GM12878 (cell line): ENCODE measurements around the gene TDRD10. TPM values are rescaled to one million over a fixed set of nuclear protein-coding genes. Genes with fewer than 3 reads are reported as not detected.

Experiments used
- ESRRA ChIP-seq: IDR thresholded peaks from 2 replicates; pipeline ENCODE4 v1.6.1; 2012; ENCODE audit warnings: mild to moderate bottlenecking, low read length, improper control_type of control experiment
- IKZF2 ChIP-seq, 2 experiments: fragments of 450-650 bp; IDR thresholded peaks; 2 replicates each; pipeline ENCODE4 v1.6.1; 2017; ENCODE audit warnings: mild to moderate bottlenecking in 2 of 2, moderate library complexity in 2 of 2
- MTA2 ChIP-seq: fragments of 450-650 bp; IDR thresholded peaks from 2 replicates; pipeline ENCODE4 v1.6.1; 2016; ENCODE audit warnings: low read depth, mild to moderate bottlenecking, moderate library complexity
- NFYB ChIP-seq: IDR thresholded peaks from 2 replicates; pipeline ENCODE4 v1.6.1; 2011; ENCODE audit warnings: low read depth, mild to moderate bottlenecking, low read length, improper control_type of control experiment, moderate library complexity; ENCODE audit not compliant: insufficient read depth
- PAX8 ChIP-seq: fragments of 450-650 bp; IDR thresholded peaks from 2 replicates; pipeline ENCODE4 v1.6.1; 2017; ENCODE audit warnings: mild to moderate bottlenecking, moderate library complexity
- POU2F2 ChIP-seq: IDR thresholded peaks from 3 replicates; pipeline ENCODE4 v1.6.1; 2011; ENCODE audit warnings: low read depth, mild to moderate bottlenecking, low read length, borderline replicate concordance
- RB1 ChIP-seq: fragments of 450-650 bp; formaldehyde crosslinking; IDR thresholded peaks from 2 replicates; pipeline ENCODE4 v1.6.1; 2017; ENCODE audit warnings: mild to moderate bottlenecking, borderline replicate concordance
- SRF ChIP-seq, 2 experiments: IDR thresholded peaks; 2 replicates each; pipeline ENCODE4 v1.6.1; 2011; ENCODE audit warnings: low read depth in 2 of 2, low read length in 2 of 2, mild to moderate bottlenecking in 1 of 2, moderate library complexity in 1 of 2
- TAF1 ChIP-seq: IDR thresholded peaks from 2 replicates; pipeline ENCODE4 v1.6.1; 2011; ENCODE audit warnings: mild to moderate bottlenecking, low read depth, low read length, borderline replicate concordance
- TCF3 ChIP-seq: IDR thresholded peaks from 2 replicates; pipeline ENCODE4 v1.6.1; 2012; ENCODE audit warnings: low read depth, mild to moderate bottlenecking, low read length, borderline replicate concordance; ENCODE audit not compliant: insufficient read depth
- WRNIP1 ChIP-seq: IDR thresholded peaks from 2 replicates; pipeline ENCODE4 v1.6.1; 2011; ENCODE audit warnings: low read depth, low read length, improper control_type of control experiment, borderline replicate concordance
- ZNF217 ChIP-seq: fragments of 450-650 bp; IDR thresholded peaks from 2 replicates; pipeline ENCODE4 v1.6.1; 2017; ENCODE audit warnings: antibody characterized with exemption, mild to moderate bottlenecking
- ZSCAN29 ChIP-seq: fragments of 450-650 bp; IDR thresholded peaks from 2 replicates; pipeline ENCODE4 v1.6.1; 2017; ENCODE audit warnings: mild to moderate bottlenecking, moderate library complexity
- ZZZ3 ChIP-seq: IDR thresholded peaks from 2 replicates; pipeline ENCODE4 v1.6.1; 2011; ENCODE audit warnings: low read depth; ENCODE audit not compliant: control insufficient read depth, insufficient read length
- polyA plus RNA-seq, 11 experiments: library from polyadenylated mRNA; depleted of rRNA in 4 of 11; unstranded in 6 of 11; stranded (reverse) in 5 of 11; fragments of >200 nt; fragmentation: Nextera tagmentation in 4 of 11; fragmentation: Illumina TruSeq in 1 of 11; extraction: Ambion mirVana in 4 of 11; extraction: Trizol in 1 of 11; gene quantifications; 1 replicate in 1 of 11; 2 replicates in 10 of 11; pipeline versions ENCODE4 v1.2.1 to v1.2.3, GENCODE V29; 2011 to 2016; ENCODE audit warnings: inconsistent platforms in 2 of 11, missing spikeins in 2 of 11, low read depth in 1 of 11
- total RNA-seq, 4 experiments: library from RNA; depleted of rRNA in 3 of 4; stranded (reverse); fragments of >200 nt in 3 of 4; fragmentation: Illumina TruSeq in 1 of 4; extraction: Trizol in 1 of 4; gene quantifications; 2 replicates each; pipeline versions ENCODE4 v1.2.1 to v1.2.3, GENCODE V29; 2013 to 2021
- TF ChIP-seq, protein P1 (sequence below): fragments of 450-650 bp; IDR thresholded peaks from 2 replicates; pipeline ENCODE4 v1.6.1; 2016; ENCODE audit warnings: mild to moderate bottlenecking, moderate library complexity, borderline replicate concordance
- TF ChIP-seq, protein P2 (sequence below), 3 experiments: IDR thresholded peaks in 2 of 3; conservative IDR thresholded peaks in 1 of 3; 2 replicates each; pipeline ENCODE4 v1.5.1; 2011; ENCODE audit warnings: low read depth in 3 of 3, low read length in 3 of 3, mild to moderate bottlenecking in 3 of 3, control low read depth in 2 of 3, moderate library complexity in 2 of 3, inconsistent platforms in 1 of 3, mixed read lengths in 1 of 3; ENCODE audit not compliant: control insufficient read depth in 2 of 3, insufficient read depth in 1 of 3; ENCODE audit errors: extremely low read depth in 1 of 3
- TF ChIP-seq, protein P3 (sequence below): fragments of 450-650 bp; IDR thresholded peaks from 2 replicates; pipeline ENCODE4 v1.6.1; 2017; ENCODE audit warnings: borderline replicate concordance
- TF ChIP-seq, protein P4 (sequence below): IDR thresholded peaks from 2 replicates; pipeline ENCODE4 v1.6.1; 2012; ENCODE audit warnings: low read depth, low read length, improper control_type of control experiment

The TDRD10 gene
- total and polyA plus RNA-seq, 10 of the 15 experiments (the other 5 are each of a cell fraction or from before 2014, with no cell fraction given) = not detected

DNA sequence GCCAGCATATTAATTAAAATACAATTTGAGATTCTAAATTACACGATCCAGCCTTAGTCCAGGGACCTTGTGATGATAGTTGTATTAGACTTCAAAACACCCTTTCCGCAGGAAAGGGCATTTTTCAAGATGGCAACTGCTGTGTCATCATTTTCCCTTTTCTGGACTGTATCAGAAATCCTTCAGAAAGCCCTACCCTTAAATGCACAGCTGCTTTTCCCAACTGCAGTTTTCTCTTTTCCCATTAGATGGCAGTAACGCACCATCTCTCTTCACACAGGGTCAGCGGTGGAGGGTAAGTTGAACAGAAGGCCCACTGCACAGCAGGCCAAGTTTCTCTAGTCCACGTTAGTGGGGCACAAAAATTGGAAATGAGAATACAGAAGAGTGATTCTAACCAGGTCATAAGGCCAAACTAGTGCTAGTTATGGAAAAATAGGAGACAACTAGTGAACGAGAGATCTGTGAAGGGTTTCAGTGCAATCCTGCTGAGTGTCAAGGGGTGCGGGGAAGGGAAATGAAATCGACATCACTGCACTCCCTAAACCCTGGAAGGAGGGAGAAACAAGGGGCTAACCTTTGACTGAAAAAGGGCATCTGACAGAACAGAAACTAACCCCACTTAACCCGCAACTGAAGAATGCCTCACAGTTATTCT is 22.1 kb upstream of the TDRD10 start (continued):
- TF ChIP-seq, protein P1, sequence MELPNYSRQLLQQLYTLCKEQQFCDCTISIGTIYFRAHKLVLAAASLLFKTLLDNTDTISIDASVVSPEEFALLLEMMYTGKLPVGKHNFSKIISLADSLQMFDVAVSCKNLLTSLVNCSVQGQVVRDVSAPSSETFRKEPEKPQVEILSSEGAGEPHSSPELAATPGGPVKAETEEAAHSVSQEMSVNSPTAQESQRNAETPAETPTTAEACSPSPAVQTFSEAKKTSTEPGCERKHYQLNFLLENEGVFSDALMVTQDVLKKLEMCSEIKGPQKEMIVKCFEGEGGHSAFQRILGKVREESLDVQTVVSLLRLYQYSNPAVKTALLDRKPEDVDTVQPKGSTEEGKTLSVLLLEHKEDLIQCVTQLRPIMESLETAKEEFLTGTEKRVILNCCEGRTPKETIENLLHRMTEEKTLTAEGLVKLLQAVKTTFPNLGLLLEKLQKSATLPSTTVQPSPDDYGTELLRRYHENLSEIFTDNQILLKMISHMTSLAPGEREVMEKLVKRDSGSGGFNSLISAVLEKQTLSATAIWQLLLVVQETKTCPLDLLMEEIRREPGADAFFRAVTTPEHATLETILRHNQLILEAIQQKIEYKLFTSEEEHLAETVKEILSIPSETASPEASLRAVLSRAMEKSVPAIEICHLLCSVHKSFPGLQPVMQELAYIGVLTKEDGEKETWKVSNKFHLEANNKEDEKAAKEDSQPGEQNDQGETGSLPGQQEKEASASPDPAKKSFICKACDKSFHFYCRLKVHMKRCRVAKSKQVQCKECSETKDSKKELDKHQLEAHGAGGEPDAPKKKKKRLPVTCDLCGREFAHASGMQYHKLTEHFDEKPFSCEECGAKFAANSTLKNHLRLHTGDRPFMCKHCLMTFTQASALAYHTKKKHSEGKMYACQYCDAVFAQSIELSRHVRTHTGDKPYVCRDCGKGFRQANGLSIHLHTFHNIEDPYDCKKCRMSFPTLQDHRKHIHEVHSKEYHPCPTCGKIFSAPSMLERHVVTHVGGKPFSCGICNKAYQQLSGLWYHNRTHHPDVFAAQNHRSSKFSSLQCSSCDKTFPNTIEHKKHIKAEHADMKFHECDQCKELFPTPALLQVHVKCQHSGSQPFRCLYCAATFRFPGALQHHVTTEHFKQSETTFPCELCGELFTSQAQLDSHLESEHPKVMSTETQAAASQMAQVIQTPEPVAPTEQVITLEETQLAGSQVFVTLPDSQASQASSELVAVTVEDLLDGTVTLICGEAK = no peak
- TF ChIP-seq TCF3 (no peak), SRF (IDR thresholded peaks at IDR 0.05; ENCODE audit: low read depth in 2 of 2, low read length in 2 of 2) (0 out of 4 replicates have a peak, but pooled peaks of 1 of the 2 experiments have one; percentile 44), ZZZ3 (no peak), POU2F2 (peak; percentile 33; the same call in 1 of the 3 replicates), ESRRA (no peak), TAF1 (no peak), PAX8 (no peak), IKZF2 (IDR thresholded peaks at IDR 0.05) (no peak), ZSCAN29 (no peak), WRNIP1 (peak; percentile 76; the same call in 1 of the 2 replicates), ZNF217 (no peak), MTA2 (no peak), RB1 (peak; percentile 27; the same call in 1 of the 2 replicates), NFYB (no peak)
- TF ChIP-seq, protein P2, sequence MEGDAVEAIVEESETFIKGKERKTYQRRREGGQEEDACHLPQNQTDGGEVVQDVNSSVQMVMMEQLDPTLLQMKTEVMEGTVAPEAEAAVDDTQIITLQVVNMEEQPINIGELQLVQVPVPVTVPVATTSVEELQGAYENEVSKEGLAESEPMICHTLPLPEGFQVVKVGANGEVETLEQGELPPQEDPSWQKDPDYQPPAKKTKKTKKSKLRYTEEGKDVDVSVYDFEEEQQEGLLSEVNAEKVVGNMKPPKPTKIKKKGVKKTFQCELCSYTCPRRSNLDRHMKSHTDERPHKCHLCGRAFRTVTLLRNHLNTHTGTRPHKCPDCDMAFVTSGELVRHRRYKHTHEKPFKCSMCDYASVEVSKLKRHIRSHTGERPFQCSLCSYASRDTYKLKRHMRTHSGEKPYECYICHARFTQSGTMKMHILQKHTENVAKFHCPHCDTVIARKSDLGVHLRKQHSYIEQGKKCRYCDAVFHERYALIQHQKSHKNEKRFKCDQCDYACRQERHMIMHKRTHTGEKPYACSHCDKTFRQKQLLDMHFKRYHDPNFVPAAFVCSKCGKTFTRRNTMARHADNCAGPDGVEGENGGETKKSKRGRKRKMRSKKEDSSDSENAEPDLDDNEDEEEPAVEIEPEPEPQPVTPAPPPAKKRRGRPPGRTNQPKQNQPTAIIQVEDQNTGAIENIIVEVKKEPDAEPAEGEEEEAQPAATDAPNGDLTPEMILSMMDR (IDR thresholded peaks at IDR 0.05 in 2 of 3, conservative IDR thresholded peaks at IDR 0.05 in 1 of 3; ENCODE audit: control insufficient read depth in 2 of 3, extremely low read depth in 1 of 3, insufficient read depth in 1 of 3, low read depth in 3 of 3, low read length in 3 of 3) = peak; percentile 92 to 95 (median 92); a peak in 5 of 6 replicates
- TF ChIP-seq, protein P3, sequence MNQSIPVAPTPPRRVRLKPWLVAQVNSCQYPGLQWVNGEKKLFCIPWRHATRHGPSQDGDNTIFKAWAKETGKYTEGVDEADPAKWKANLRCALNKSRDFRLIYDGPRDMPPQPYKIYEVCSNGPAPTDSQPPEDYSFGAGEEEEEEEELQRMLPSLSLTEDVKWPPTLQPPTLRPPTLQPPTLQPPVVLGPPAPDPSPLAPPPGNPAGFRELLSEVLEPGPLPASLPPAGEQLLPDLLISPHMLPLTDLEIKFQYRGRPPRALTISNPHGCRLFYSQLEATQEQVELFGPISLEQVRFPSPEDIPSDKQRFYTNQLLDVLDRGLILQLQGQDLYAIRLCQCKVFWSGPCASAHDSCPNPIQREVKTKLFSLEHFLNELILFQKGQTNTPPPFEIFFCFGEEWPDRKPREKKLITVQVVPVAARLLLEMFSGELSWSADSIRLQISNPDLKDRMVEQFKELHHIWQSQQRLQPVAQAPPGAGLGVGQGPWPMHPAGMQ = no peak
- TF ChIP-seq, protein P4, sequence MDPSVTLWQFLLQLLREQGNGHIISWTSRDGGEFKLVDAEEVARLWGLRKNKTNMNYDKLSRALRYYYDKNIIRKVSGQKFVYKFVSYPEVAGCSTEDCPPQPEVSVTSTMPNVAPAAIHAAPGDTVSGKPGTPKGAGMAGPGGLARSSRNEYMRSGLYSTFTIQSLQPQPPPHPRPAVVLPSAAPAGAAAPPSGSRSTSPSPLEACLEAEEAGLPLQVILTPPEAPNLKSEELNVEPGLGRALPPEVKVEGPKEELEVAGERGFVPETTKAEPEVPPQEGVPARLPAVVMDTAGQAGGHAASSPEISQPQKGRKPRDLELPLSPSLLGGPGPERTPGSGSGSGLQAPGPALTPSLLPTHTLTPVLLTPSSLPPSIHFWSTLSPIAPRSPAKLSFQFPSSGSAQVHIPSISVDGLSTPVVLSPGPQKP = no peak
